Colon (tissue), 2 donors: ENCODE data around the gene ABCG1.

Experiments used
- FAIRE-seq: peaks from 2 replicates; lab custom pipeline; 2012; peaks lifted over from hg19 to GRCh38; lab: Jason Lieb, UNC
- donor health status: control.
- donor health status: control.

The ABCG1 gene

DNA sequence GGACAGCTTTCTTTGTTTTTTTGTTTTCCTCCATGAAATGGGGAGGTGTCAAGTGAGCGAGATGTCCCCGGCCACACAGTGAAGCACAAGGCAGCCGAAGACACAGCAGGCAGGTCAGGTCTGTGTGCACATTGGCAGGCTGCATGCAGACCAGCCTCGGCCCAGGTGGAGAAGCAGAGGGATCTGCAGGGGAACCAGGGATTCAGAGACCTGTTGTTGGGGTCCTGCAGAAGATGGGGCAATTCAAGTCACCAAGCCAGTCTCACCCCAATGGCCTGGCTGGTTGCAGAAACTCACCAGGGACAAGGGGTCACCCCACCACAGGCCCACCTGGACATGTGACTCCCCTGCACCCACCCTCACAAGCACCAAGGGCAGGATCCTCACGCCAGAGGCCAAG is 4.0 kb upstream of the ABCG1 start:
- no peak for FAIRE-seq

DNA sequence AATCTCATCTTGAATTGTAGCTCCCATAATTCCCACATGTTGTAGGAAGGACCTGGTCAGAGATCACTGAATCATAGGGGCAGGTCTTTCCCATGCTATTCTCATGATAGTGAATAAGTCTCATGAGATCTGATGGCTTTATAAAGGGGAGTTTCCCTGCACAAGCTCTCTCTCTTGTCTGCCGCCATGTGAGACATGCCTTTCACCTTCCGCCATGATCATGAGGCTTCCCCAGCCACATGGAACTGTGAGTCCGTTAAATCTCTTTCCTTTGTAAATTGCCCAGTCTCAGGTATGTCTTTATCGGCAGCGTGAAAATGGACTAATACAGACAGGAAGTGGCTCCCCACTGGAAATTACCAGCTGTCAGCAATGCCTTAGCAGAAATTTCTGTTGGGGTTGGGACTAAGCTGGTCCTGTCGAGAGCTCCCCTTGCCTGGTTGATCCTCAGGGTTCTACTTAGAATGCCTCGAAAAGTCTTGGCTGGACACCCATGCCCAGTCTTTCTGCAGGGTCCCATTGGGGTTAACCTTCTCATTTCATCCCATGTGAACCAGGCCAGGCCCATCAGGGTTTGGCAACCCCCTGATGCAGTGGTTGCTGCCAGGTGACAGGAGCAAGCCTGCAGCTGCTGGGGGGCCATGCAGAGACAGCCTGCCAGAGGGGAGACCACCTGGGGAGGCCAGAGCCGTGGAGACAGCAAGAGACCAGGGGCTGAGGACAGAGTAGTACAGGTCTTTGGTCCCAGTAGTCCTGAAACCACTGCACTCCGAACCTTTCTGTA is 2.8 kb upstream of the ABCG1 start:
- FAIRE-seq: no peak

DNA sequence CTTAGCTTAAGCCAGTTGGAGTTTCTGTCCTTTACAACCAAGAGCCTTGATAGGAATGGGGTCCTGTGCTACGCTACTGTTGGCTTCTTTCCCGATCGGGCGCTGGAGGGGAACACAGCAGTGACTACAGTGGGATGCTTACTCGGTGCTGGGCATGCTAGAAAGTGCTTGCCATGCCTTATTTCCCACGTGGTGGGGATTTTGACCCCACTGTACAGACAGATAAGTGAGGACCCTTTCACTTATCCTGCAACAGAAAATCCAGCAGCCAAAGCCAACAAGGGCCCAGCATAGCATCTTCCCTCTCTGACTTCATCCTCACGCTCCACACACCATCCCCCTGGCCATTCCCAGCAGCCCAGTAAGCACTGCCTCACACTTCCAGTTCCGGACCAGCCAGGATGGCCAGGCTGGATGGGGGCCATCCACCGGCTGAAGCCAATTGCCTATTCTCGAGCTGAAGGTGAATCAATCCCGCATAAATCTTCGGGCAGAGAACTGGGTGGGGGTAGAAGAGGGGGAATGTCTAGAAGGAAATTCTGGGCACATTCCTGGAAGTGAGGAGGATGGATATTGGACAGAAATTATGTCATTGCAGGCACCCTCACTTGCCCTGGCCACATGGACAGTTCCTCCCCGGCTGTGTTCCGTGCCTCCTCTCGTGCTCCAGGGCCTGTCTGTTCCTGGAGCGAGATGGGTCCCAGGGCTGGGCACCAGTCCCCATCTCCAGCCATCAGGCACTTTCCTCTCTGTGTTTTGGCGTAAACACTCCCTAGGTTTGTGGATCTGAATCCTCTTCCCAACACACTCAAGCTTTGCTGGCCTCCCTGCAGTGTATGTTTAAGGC is 2.0 kb upstream of the ABCG1 start:
- no peak for FAIRE-seq

DNA sequence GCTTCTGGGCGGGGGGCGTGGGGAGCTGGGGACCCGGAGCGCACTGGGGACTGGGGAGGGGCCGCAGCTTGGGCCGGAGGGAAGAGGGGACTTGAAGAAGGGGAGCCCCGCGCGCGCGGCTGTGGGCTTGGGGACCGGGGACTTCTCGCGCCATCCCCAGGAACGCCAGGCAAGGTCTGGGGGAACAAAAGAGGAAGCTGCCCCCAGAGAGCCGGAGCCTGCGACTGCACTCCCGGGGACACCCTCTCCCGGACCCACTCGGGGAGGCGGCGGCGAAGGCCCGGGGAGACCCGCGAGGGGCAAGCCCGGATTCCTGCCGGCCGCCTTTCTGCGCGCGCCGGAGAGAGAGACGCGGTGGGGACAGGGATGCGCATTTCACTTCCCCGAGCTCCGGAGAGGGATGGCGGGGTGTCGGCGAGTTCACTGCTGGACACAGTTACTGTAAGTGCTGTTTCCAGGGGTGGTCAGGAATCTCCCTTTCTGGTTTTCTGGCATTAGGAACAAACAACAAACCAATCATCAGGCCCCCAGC is 732 bp downstream of the ABCG1 start:
- no peak for FAIRE-seq

DNA sequence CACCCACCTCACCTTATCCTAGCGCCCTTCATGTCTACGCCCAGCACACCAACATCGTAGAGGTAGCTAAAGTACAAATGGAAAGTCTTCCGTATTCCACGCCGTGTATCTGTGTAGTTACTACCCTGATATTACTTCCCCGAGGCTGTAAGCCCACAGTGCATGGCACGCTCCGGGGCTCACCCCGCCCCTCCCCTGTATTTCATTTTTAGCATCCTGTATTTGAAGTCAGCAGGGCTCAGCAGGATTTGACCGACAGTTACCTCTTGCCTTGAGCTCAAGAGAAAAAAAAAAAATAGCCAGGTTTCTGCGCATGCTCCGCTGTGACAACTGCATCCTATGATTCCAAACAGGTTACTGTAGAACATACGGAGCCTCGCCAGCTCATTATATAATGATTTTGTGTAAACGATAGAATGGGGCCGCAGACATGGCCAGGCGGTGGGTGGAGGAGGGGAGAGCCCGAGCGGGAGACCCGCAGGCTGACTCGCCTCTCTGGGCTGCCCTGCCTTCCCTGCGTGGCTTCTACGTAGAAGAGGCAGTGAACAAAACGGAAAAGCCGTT is 1.3 kb downstream of the ABCG1 start:
- FAIRE-seq: no peak

DNA sequence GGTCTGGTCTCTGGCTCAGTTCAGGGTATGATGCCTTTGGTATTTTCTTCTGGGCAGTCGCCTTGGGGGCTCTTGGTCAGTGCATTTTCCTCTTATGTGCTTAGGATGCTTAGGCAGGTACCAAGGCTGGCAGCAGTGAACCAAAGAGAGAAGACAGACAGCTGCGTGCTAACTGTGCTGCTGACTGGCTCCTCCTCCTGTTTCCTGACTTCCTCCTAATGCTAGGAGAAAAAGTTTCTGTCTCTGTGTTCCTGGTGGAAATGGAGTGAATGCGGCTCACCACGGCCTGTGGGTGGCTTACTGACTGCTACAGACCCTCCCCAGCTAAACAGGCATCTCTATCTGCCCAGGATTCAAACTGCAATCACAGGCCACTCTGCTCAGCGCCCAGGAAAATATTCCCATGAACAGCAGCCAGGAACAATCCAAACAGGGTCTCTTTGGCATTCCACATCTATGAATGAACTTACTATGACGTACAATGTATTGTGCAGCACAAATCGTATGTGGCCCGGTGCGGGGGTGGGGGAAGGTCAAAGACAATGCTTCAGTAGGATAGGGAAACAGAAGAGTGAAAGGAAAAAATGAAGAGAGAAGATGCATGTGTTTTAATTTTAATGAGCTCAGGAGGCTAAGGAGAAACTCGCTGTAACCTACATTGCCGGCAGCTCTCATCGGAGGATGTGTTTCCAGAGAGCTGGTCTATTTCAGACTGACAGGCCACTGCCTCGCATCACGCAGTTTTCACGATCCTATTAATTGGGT is 2.8 kb downstream of the ABCG1 start:
- FAIRE-seq: no peak

DNA sequence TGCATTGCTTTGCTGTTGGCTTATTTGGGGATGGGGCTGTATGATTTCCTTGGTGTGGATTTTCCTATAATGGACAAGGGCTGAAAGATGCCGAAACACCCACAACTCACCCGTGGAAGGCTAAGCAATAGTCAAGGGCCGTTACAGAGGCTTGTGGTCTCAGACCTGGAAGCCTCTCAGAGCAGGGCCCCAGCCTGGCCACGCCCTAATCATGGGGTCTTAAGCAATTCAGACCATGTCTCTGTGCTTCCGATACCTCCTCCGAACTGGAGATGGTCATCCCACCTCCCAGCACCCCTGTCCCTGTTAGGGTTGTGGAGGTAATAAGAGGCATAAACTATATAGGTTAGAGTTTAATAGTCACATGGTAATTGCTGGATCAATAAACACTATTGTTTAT is 3.4 kb downstream of the ABCG1 start:
- FAIRE-seq: no peak

DNA sequence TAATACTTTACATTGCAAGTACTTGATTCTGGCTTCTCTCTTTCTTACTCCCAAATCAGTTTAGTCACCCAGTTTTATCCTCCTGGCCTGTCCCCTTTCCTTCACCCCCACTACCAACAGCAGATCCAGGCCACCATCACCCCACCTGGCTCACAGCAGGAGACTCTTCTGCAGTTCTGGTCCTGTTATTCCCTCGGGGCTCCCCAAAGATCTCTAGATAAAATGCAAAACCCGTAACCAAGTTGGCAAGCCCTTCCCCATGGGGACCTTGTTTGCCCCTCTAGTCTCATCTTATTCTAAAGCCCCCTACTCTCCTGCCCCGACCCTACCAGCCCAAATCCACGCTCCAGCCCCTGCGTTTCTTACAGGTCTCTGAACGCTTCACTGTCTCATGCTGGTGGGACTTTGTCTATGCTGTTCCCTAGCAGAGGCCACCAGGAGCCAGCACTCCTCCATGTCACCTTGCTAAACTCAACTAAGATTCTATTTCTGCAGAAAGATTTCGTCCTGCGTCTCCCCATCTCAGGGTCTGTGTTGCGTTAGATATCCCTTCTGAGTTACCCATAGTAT is 4.0 kb downstream of the ABCG1 start:
- no peak for FAIRE-seq

DNA sequence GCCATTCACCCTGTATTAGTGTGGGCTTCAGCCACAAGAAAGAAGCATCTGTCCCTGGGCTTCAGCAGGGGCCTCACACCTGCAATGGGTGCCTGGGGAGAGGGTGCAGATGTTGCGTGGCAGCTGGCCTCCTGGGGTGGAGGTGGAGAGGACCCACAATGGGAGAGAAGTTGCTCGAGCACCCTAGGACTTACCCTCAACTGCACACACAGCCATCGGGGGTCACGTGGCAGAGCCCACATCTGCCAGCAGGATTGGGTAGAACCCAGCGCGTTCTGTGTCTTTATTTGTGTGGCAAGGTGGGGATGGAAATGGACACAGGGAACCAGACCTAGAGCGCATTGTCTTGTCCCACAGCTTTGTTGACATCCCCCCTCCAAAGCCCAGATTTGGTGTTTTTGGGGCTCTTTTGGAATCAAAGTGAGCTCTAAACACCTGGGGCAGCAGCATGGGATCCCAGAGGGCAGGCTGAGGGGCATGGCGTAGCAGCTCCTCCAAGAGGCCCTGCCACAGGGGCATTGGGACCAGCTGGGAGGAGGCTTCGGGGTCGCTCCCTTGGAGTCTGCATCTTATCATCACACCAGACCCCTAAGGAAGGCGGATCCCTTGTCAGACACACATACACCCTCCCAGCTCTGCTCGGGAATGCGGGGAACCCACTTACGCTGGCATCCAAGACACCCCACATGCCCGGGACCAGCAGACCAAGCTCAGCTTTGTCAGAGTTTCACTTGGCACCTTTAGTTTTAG is 5.1 kb downstream of the ABCG1 start:
- no peak for FAIRE-seq

DNA sequence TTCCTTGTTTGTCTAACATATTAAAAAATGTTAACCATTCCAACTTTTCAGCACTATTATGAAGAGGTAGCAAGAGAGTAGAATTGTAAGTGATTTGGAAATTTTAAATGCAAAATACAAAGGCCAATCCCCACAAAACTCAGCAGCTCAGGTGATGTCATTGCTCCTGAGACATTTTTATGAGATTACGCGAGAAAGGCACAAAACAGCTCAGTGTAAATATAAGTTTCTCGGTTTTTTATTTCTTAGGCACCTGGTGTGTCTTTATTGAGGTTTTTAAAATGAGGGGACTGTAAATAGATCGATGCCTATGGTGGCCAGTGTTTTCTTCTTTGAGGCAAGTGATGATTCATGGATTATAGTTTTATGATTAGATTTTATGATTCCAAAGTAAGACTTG is 6.1 kb downstream of the ABCG1 start:
- FAIRE-seq: no peak

DNA sequence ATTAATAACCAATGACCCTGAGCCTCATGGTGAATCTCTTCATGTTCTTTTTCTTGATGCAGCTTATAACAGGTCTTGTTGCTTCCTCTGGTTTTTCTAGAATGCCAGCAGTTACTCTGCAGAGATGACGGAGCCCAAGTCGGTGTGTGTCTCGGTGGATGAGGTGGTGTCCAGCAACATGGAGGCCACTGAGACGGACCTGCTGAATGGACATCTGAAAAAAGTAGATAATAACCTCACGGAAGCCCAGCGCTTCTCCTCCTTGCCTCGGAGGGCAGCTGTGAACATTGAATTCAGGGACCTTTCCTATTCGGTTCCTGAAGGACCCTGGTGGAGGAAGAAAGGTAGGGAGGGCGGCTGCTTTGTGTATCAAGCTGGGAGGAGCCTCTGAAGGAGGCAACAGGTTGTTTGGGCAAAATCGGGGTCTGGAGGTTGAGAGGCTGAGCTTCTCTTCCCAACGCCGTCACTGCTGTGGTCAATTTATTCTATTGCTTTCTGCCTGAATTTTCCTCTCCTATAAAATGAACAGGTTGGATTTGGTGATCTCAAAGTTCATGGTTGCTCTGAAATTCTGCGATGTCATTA is 6.7 kb downstream of the ABCG1 start:
- no peak for FAIRE-seq

DNA sequence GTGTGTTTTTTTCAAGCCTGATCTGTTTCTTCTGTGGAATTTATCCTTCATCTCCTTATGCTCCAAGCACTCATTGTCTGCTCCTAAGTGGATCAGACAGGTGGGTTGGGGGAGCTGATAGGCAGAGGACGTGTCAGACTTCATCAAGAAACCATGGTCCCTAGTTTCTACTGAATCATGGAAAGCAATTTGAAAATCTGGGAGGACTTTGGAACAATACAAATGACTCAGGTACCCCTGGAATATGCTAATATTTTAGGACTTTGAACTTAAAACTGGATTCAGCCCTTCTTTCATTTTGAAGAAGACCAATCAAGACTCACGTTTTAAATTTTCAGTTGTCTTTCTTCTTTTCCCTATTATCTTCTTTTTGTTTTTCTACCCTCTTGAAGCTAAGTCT is 7.7 kb downstream of the ABCG1 start:
- no peak for FAIRE-seq

DNA sequence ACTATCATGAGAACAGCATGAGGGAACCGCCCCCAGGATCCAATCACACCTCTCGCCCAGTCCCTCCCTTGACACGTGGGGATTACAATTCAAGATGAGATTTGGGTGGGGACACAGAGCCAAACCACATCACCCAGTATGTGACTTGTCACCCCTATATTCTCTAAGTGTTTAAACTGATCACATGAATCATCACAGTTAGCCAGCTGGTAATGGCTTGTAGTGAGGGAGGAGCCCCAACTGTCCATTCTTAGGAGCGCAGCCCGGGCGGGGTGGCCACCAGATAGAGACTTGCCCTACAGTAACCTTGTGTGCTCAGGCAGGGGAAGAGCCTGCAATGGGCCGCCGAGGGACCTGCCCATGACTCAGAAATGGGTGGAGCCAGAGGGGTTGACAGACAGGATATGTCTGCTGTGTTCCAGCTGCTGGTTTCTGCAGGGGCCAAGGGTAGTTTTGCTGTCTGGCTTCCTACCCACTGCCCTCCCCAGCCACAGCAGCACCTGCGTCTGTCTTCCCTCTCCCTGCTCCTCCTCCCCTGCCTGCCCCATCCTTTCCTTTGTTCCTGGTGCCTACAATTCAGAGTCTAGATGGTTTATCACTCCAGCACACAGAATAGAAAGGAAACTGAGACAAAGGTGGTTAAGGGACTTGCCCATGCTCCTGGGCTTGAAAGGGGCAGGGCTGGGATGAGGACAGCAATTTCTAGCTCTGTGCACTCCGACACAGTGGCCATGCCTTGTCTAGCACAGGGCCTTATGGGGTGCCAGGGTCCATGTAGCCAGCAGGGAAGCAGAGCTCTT is 9.2 kb downstream of the ABCG1 start:
- no peak for FAIRE-seq

DNA sequence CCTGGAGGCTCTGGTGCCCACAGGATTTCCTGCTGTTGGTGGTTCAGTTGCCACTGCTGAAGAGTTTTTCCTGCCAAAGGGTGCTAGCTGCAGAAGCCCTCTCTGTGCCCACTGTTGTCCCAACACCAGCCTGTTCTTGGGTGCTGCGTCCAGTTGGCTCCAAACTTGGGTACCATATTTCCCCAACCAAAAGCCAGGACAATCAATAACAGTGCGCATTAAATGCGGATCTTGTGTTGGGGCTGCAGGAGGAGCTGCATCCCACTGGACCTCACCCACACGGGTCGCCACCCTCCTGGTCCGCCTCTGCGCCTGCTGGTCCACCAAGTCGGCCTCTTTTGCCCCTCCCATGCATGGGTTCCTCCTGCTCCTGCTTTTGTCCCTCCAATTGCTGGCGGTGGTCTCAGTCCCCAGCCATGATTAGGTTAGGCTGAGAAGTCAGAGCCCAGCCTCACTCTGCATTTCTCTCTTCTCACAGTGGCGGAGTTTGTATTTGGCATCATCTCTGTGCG is 9.8 kb downstream of the ABCG1 start:
- FAIRE-seq: no peak

DNA sequence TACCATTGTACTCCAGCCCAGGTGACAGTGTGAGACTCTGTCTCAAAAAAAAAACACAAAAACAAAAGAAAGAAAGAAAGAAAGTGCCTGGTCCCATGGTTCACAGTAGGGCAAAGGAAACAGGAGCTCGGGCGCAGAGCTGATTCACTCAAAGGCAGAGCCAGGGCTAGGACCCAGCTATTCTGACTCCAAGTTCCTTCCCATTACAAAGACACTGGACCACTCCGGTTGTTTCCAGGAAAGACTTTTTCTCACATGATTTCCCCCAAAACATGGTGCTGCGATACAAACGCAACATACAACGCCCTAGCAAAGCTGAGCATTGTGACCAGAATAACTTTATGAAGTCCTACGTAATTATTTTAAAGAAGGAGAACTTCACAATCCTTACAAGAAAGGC is 10.7 kb downstream of the ABCG1 start:
- FAIRE-seq: no peak

DNA sequence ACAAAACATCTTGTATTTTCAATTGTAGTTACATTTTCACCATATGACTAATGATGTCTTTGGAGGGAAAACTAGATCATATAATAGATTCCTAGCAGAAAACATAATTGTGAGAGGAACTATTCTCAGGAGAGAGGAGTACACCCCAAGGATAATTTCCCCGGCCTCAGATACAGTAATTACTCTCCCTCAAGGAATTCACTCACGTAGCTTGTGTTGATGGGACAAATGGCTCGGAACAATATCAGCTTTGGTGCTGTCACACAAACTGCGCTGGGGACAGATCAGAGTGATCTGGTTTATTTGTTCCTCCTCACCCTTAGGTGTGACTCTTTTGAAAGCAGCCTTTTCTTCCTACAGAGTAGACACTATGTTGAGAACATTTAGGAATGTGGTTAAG is 11.2 kb downstream of the ABCG1 start:
- FAIRE-seq: no peak

DNA sequence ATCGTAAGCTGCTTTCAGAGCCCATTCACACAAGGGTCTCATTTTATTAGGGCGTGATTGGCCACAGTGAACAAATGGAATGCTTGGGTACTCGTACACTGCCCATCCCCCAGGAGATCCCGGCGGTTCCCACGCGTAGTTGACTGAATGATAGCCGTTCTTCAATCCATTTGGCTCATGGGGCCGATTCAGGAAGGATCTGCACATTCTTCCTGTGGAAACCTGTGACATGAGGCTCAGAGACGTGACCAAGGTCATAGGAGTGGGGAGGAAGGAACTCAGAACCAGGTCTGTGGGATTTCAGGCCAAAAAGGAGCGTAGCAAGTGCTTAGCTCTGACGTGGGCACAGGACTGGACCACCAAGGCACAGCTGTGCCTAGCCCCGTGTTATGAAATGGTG is 11.7 kb downstream of the ABCG1 start:
- no peak for FAIRE-seq

DNA sequence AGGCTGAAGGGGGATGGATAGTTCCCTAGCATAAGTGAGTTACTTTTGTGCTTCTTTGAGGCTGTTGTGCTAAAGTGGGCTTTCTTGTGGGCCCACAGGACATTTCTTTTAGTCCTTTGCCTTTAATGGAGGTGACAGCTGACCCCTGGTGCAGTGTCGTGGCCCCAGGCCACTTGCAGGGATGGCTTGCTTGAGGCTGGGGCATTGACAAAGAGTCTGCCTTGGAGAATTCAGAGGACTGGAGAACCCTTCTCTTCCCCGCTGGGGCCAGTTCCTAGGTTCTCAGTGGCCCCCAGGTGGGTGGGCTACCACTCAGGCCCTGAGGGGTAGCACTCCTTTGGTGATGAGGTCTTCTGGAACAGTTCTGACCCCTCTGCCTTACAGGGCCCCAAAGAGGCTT is 12.8 kb downstream of the ABCG1 start:
- no peak for FAIRE-seq

DNA sequence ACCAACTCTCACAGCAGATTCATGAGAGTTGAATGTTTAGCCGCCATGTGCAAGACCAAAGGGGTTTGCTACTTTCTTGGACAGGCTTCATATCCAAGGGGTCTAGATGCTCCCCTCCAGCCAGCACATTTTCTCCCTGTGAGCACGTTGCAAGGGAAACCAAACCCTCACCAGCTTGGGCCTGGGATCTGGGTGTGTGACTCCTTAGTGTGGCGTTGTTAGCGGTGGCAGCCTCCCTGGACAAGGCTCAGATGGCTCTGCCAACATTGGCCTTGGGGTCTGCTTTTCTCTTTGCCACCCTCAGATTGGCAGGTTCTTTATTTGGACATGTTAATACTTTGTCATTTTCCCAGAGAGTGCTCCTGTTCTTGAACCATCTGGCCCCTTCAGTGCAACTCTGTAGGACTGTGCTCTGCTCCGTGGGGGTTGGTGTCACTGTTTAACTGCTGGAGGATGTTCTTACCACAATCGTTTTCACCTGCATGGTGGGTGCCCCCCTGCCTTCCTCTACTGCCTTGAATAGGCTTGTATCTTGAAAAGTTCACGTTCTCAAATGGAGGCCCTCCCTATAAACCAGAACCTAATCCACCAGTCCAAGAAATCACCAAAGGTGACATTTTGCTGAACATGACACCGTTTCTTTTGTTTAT is 13.4 kb downstream of the ABCG1 start:
- FAIRE-seq: no peak
